GM12872 (cell line): ENCODE measurements around the gene RRP1B.

Experiments
- TF ChIP-seq, protein P1 (sequence below): IDR thresholded peaks from 3 replicates; pipeline ENCODE4 v1.5.1; 2011; ENCODE audit warnings: low read depth, mild to moderate bottlenecking, low read length, moderate library complexity; ENCODE audit not compliant: insufficient read depth

RRP1B gene

DNA sequence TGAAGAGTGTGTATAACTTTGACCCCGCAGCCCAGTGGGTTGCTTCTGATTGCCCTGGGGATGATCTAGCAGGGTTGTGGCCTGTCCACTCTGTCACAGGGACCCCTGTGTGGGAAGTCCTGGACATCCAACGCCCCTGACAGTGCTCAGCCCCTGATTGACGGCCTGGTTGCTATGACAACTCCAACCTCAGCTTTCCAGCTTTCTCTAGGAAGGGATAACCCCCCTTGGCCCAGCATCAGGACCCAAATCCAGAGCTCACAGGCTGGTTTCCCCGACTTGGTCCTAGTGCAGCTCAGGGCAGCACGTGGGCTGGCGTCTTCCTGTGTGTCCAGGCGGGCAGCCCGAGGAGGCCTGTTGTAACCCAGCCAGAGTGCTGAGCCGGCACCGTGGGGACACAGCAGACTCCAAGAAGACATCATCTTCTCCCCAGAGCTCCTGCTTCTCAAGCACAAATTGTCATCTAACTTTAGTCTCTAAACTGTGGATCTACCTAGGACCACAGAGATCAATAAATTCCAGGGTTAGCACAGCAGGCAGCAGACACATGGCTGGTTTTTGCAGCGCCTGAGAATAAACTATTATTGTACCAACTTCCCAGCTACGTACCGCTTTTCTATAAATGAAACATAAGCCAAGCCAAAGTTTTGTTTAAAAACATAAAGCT, 40.7 kb downstream of the RRP1B start:
- TF ChIP-seq, protein P1, sequence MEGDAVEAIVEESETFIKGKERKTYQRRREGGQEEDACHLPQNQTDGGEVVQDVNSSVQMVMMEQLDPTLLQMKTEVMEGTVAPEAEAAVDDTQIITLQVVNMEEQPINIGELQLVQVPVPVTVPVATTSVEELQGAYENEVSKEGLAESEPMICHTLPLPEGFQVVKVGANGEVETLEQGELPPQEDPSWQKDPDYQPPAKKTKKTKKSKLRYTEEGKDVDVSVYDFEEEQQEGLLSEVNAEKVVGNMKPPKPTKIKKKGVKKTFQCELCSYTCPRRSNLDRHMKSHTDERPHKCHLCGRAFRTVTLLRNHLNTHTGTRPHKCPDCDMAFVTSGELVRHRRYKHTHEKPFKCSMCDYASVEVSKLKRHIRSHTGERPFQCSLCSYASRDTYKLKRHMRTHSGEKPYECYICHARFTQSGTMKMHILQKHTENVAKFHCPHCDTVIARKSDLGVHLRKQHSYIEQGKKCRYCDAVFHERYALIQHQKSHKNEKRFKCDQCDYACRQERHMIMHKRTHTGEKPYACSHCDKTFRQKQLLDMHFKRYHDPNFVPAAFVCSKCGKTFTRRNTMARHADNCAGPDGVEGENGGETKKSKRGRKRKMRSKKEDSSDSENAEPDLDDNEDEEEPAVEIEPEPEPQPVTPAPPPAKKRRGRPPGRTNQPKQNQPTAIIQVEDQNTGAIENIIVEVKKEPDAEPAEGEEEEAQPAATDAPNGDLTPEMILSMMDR, result no peak

DNA sequence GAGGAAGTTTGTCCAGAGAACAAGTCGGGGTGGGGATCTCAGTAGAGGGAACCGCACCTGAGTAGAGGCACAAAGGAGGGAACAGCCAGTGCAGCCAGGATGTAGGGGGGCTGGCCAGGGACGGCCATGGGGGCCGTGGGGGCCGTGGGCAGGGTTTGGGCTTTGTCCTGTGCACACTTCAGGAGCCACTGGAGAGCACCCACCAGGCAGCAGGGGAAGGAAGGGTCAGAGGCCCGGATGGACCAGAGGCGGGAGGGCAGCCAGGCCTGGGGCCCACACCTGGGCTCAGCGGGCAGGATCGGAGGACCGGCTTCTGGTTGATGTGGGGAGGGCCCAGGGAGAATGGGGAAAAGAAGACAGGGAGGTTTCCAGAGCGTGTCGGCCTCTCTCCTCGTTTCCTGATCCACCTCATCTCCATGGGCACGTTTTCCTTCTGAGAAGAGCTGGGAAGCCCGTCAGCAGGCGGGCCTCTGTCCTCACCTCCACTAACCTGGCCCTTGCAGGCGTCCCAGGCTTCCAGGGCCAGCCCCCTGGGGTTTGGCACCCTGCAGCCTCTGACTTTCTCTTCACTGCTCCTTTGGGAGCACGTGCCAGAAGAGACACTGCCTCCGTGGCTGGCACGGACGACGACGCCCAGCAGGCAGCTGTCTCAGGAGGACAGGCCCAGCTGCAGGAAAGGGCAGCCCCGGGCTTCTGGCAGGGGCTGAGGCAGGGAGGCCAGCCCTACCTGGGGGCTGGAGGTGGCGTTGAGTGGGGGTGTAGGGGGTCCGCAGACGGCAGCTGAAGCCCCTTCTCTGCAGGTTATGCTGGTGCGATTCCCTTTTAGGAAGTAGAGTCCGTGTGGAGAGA, 42.8 kb downstream of the RRP1B start:
- TF ChIP-seq, protein P1, result no peak

DNA sequence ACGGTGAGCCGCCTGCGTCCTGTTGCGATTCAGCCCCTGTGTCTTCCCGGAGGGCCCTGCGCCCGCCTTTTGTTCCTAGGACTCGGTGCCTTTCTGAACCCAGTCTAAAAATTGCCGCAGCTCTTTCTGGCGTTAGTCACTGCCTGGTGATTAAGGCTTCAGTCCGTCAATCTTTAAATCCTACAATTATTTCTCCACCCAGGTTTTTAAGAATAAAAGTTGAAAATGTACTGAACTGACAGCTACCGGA, 43.4 kb downstream of the RRP1B start:
- TF ChIP-seq, protein P1, result no peak

DNA sequence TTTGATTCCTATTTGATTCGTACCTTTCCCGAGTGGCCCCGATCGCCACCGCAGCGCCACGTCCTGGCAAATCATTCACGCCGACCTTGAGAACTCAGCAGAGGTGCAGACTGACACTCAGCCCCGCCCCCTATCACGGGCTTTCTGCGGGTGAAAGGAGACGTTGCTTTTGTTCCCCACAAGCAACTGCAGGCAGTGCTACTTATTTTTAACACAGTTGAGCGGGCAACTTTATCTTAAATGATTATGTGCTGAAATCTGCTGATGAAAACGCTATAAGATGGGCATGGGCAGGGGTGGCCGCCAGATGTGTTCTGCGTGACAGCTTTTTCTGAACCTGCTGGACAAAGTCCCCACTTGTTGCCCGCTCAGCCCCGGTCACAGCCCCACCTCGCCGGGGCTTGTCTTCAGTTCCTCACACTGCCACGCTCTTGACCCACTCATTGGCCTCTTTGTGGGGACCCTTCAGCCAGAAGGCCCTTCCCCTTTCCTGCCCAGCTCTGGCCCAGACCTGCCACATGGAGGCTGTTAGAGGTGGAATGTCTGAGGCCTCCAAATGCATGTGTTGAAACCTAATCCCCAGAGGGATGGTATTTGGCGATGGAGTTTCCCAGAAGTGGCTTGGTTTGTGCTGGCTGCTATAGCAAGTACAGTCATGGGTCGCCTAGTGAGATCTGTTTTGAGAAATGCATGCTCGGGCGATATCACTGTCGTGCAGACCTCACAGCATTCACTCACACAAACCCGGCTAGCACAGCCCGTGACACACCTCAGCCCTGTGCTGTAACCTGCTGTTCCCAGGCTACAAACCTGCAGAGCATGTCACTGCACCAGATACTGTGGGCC, 43.9 kb downstream of the RRP1B start:
- TF ChIP-seq, protein P1, result no peak

DNA sequence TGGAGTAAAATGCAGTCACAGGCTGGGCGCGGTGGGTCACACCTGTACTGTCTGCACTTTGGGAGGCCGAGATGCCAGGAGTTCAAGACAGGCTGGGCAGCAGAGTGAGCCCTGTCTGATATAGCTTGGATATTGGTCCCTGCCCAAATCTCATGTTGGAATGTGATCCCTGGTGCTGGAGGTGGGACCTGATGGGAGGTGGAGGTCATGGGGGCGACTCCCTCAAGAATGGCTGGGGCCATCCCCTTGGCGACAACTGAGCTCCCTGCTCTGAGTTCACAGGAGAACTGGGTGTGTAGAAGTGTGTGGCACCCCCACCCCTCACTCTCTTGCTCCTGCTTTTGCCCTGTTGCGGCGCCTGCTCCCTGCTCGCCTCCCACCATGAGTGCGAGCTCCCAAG, 48.1 kb downstream of the RRP1B start:
- TF ChIP-seq, protein P1, result no peak

DNA sequence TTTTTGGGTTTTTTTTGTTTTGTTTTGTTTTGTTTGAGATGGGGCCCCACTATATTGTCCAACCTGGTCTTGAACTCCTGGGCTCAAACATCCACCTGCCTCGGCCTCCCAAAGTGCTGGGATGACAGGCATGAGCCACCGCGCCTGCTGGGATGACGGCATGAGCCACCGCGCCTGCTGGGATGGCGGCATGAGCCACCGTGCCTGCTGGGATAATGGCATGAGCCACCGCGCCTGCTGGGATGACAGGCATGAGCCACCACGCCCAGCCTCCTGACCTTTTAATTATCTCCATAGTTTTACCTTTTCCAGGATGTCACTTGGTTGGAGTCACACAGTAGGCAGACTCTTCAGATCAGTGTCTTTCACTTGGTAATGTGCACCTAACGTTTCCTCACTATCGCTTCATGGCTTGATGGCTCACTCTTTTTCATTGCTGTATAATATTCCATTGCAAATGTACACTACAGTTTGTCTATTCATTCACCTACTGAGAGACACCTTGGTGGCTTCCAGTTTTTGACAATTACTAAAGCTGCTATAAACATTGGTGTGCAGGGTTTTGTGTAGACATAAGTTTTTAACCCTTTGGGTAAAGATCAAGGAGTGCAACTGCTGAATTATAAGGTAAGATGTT, 49.5 kb downstream of the RRP1B start:
- TF ChIP-seq, protein P1, result no peak

DNA sequence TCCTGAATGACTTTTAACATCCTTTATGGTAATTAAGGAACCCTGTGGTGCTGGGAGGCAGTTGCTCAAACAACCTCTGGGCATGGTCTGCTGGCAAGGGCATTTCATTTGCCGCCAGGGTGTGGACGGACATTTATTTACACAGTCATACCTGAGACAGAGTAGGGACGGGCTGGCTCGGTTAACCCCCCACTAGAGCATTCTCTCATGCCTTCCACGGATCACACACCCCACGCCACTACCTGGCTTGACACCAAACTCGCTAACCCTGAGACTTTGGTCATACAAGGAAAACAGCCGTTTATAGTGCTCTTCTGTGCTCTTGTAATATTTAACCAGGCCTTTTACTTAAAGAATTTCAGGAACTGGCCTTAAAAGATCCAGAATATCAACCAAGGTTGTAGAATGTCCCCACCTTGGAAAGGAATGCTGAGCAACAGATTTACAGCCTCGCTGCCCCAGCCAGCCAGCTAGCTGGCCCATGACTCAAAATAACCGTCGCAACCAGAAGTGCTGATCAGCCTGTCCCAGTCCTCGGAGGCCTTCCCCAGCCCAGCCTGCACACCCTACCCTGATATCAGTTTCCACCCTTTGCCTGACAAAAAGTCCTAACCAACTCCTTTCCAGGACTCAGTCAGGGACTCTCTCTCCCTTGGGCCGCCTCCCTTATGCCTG, 53.0 kb downstream of the RRP1B start:
- TF ChIP-seq, protein P1, result no peak
